HG03280 (cell line): ENCODE results near the gene BEND5.

ENCODE experiments used
- ATAC-seq: cut with Tn5 transposase; IDR thresholded peaks from one replicate; pipeline ENCODE4 v1.9.1; 2021; ENCODE audit warnings: mild to moderate bottlenecking, moderate library complexity; ENCODE audit not compliant: unreplicated experiment

BEND5 gene

GRCh38 chr1:48725341-48726046 is 51.2 kb downstream of the BEND5 start:
- ATAC-seq, result no peak

GRCh38 chr1:48720929-48721328 is 55.8 kb downstream of the BEND5 start:
- no peak for ATAC-seq

- no peak for ATAC-seq
These were observed 58.0 kb downstream of the BEND5 start for GRCh38 chr1:48718705-48719104.

- no peak for ATAC-seq
These were observed 58.5 kb downstream of the BEND5 start for GRCh38 chr1:48718116-48718630.

DNA sequence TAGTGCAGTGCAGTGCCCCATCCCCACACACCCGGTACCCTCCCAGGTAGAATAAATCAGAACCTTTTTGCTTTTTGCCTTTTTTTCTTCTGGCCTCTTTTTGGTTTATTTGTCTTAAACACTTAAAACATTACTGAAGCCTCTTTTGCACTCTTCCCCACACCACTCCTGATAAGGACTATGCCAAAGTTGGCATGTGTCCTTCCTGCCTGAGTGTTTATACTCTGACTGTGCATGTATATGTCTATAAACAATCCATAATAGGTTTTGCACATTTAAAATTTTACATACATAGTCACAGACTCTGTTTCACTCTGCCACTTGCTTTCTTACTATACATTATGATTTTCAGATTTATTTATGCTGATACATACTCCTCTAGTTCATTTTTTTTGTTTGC is 59.6 kb downstream of the BEND5 start:
- ATAC-seq, result no peak

GRCh38 chr1:48715921-48716320 is 60.8 kb downstream of the BEND5 start:
- no peak for ATAC-seq

GRCh38 chr1:48710915-48711314 is 65.8 kb downstream of the BEND5 start:
- no peak for ATAC-seq

DNA sequence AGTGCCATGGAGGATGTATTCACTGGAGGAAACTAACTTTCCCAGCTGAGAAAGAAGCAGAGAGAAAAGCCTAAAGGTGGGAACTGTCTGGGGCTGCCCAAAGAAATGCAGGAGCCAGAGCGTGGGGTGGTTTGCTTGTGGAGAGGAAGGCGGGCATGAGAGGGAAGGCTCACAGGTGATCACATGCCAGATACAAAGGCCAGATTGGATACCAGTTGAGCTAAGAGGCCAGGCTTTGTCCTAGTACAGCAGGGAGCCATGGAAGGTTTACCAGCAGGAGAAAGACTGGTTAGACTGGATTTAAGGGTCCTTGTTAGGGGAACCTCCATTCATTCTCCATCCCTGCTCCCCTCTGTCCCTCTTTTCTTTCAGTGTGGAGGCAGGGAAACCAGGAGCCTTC is 66.4 kb downstream of the BEND5 start:
- ATAC-seq, result no peak

DNA sequence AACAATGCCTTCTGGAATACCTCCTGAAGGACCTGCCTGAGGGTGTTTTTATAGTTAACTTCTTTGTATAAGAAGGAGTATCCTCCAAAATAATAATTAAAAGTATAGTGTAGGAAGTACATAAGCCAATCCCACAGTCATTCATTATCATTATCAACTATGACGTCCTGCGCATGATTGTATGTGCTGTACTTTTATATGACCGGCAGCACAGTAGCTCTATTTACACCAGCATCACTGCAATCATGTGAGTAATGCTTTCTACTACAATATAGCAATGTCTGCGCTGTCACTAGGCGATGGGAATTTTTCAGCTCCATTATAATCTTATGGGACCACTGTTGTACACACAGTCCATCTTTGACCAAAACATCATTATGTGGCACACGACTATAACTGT is 72.0 kb downstream of the BEND5 start:
- no peak for ATAC-seq

- ATAC-seq, result no peak
These were observed 75.2 kb downstream of the BEND5 start for GRCh38 chr1:48701445-48701844.

DNA sequence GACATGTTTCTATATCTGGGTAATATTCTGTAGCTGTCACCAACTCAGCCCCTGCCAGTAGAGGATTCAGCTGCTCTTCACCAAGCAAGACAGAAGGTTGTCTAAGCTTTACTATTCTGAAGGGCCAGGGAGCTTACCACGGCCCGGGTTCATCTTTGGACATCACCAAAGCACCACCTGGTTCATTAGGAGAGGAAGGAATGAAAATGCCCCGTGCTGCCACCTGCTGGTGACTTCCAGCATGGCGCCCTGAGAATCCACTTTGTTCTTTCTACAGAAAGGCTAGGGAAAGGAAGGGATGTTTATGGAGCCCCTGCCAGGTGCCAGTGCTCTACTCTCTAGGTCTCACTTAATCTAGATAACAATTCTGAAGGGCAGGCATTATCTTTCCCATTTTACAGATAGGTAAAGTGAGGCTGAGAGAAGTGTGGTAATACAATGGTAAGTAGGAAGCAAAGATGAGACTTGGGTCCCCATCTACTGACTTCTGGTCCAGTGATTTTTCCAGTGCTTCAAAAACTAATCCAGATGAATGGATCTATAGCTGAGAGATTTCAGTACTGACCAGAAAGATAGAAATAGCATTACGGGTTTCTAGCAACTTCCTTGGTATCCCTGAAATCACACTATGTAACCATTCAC is 79.5 kb downstream of the BEND5 start:
- ATAC-seq, result peak; percentile 68

- no peak for ATAC-seq
These were observed 81.5 kb downstream of the BEND5 start for GRCh38 chr1:48695161-48695560.

DNA sequence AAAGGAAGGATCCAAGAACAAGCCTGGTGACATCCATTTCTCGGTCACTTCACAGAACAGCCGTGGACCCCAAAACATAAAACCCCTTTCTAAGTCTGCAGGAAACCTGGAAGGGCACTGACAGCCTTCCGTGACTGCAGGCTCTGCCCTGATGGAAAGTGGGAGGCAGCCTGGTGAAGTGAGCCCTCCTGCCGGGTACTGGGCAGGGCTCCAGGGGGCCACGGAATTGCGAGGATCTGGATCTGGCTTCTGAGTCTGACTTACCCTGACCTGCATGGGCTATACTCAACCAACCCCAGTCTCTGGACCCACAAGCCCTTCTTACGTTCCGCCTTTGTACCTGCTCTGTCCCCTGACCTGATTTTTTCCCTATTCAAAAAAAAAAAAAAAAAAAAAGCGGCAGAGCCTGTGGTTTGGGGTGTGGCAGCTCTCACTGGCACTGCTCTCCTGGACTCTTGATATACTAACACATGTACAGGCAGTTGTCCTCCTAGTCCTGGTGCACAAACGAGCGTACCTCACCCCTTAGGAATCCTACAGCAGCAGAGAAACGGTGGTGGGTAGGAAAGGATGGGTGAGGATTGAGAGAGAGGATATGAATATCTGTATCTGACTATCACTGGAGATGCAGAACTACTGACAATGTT is 82.9 kb downstream of the BEND5 start:
- no peak for ATAC-seq

DNA sequence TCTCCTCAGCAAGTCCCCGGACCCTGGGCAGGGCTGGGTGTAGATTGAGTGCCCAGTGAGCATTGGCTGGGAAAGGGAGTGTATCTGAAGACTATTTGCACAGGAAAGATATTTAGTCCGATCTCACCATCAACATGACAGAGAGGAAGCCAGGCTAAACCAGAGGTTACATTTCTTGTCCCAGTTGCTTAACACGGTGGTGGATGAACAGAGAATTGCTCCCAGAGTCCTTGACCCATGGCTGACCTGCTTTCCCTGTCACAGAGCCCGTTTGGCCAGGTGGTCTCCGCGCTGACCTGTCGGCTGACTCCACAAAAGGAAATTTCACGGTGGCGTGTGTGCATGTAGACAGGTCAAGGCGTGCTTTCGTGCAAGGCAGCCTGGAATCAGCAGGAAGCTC is 83.5 kb downstream of the BEND5 start:
- no peak for ATAC-seq

- no peak for ATAC-seq
These were observed 84.5 kb downstream of the BEND5 start for GRCh38 chr1:48692235-48692634.

DNA sequence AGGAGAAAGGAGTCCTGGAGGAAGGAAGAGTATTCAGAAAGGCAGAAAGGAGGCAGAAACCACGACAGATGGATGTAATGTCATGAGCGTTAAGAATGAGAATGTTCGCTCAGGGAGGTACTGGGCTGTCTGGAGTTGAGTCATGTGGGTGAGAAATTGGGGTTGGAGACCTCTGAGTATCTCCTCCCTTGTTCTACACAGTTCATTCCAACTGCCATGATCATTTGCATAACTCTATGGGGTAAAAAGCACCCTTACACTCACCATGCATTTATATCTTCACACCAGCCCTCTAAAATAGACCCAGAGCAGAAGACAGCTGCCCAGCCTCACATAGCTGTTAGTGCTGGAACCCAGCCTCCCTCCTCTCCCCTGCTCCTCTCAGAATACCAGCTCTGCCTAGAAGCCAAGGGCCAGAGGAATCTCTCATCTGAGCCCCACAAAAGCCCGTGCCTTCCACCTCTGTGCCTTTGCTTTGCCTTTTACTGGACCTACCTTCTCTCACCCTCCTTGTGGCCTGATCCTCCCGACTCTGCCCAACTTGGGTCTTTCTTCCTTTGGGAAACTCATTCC is 85.2 kb downstream of the BEND5 start:
- no peak for ATAC-seq

DNA sequence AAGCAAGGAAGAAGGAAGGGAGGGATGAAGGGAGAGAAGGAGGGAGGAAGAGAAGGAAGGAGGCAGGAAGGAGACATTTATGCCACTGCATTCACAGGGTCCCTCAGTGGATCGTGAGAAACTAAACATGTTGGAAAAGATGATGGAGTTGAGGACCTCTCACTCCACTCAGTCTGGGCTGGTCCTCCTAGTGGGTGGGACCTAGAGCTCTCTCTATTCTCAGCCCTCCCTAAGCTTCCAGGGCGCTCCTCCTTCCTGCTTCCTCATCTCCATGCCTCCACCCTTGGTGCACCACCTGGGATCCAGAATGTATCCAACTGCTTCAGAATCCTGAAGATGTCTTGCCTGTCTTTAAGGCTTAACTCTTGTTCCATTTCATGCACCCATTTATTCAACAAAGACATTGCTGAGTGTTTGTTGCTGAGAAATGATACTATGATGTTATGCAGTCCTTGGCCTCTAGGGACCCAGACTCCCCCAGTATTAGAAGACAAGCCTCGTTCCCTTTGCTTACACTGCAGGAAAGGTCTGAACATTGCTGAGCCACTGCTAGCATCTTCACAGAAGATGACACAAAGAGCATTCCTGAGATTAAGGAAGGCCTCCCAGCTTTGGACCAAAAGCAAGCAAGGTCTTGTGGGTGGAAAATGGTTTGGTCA is 88.5 kb downstream of the BEND5 start:
- peak; percentile 74 for ATAC-seq

- ATAC-seq, result no peak
These were observed 89.2 kb downstream of the BEND5 start for GRCh38 chr1:48687282-48688045.

- no peak for ATAC-seq
These were observed 90.5 kb downstream of the BEND5 start for GRCh38 chr1:48686159-48686558.

DNA sequence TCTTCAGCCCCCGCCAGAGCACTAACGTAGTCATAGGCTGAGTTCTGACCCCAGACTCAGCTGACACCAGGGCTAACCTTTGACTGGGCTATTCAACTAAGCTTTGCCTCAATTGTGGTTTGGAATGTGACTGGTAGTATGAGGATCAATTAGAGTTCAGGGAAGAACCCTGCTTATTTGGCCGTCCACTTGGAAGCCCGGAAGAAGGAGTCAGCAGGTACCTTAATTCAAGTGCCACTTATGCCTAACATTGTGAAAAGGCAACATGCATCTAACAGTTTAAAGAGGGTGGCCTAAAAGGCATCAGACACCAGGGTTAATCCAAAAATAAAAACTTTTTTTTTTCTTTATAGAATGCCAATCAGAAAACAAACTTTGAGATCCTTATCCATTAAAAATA is 92.3 kb downstream of the BEND5 start:
- ATAC-seq, result no peak
